ENCODE measurements around the gene SLC27A6. TPM values are rescaled to one million over a fixed set of nuclear protein-coding genes. Genes with fewer than 3 reads are reported as not detected.

Gene SLC27A6
- 86.0 and 129 TPM in 2 replicates for total RNA-seq

GRCh38 chr5:128965011-128965637 is at the start of gene SLC27A6:
SLC27A6 (plus strand) TSS chr5:128965488; CDS start chr5:128966138, 650 bp downstream.

Other genes with a start within 250 kb of the SLC27A6 start
- gene ISOC1, start 129.3 kb downstream of the SLC27A6 start, total RNA-seq, result 17.3 and 28.2 TPM in 2 replicates